Measurements from ENCODE around the gene SPATS2. TPM values are rescaled to one million over a fixed set of nuclear protein-coding genes. Genes with fewer than 3 reads are reported as not detected.
"Not testable (repeated sequence)": the region's sequence is repeated elsewhere in the genome, so short reads cannot be mapped to it uniquely, and the experiment has no call there.

Gene SPATS2
- polyA plus RNA-seq (2013, experiment 1 of 2; ENCODE audit: insufficient read length), result 51.1 TPM
- polyA plus RNA-seq (2013, experiment 2 of 2; ENCODE audit: insufficient read length), result 48.4 TPM

DNA sequence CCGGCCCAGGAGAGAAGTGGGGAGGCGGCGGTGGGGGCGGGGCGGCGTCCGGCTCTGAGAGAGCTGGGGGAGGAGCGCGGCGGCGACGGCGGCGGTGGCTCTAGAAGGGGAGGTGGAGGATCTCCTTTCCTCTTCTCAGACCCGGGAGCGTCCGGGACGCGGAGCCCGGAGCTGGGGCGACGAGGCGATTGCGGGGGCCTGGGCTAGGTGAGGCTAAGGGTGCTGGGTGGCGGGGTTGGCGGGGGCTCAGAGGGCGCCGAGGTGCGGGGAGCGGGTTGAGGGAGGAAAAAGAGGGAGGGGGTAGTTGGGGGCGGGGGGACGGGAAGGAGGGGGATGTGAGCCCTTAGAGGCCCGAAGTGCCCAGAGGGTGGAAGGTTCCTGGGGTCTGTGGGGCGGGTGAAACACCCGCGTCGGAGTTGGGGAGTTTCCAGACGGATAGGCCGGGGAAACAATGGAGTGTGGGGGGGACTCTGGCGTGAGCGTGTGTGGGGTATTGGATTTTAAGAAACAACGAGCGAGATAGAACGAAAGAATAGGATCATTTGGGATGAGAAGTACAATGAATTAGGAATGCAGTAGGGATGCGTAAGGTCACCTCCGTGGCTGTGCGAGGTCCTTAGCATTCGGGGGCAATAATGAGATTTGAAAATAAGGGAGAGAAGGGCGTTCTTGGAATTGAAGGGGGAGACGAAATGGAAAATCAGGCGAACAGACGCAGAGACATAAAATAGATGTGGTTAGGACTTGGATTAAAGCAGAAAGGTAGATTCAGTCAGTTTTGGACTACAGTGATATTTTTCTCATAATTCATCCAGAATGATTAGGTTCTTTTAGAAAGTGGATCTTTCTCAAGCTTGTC is at the start of gene SPATS2:
Gene SPATS2 (plus strand): TSS at position 82 of the 859 bp plus-strand sequence. CDS start 93,551 bp downstream, outside the sequence.
- peak; percentile 27 for DNase-seq

DNA sequence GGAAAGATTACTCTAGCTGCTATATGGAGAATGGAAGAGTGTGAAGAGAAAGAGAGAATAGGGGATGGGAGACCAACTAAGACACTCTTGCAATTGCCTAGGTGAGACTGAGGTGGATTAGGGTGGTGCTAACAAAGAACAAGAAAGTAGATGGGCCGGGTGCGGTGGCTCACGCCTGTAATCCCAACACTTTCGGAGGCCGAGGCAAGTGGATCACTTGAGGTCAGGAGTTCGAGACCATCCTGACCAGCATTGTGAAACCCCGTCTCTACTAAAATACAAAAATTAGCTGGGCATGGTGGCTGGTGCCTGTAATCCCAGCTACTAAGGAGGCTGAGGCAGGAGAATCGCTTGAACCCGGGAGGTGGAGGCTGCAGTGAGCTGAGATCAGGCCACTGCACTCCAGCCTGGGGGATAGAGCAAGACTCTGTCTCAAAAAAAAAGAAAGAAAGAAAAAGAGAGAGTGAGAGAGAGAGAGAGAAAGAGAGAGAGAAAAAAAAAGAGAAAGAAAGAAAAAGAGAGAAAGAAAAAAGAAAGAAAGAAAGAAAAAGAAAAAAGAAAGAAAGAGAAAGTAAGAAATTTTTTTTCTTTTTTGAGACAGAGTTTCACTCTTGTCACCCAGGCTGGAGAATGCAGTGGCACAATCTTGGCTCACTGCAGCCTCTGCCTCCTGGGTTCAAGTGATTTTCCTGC is 46.7 kb upstream of the SPATS2 start:
- DNase-seq, result not testable (repeated sequence)

DNA sequence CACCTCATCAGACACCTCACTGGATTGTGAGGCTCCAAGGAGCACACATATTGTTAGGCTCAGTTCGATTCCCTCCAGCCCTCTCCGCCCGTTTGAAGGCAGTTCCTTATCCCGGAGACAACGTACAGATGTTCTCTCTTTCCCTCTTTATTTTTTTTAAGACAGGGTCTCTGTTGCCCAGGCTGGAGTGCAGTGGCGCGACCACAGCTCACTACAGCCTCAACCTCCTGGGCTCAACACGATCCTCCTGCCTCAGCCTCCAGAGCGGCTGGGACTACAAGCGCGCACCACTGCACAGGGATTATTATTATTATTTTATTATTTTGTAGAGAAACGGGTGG is 44.9 kb upstream of the SPATS2 start:
- DNase-seq, result no peak

DNA sequence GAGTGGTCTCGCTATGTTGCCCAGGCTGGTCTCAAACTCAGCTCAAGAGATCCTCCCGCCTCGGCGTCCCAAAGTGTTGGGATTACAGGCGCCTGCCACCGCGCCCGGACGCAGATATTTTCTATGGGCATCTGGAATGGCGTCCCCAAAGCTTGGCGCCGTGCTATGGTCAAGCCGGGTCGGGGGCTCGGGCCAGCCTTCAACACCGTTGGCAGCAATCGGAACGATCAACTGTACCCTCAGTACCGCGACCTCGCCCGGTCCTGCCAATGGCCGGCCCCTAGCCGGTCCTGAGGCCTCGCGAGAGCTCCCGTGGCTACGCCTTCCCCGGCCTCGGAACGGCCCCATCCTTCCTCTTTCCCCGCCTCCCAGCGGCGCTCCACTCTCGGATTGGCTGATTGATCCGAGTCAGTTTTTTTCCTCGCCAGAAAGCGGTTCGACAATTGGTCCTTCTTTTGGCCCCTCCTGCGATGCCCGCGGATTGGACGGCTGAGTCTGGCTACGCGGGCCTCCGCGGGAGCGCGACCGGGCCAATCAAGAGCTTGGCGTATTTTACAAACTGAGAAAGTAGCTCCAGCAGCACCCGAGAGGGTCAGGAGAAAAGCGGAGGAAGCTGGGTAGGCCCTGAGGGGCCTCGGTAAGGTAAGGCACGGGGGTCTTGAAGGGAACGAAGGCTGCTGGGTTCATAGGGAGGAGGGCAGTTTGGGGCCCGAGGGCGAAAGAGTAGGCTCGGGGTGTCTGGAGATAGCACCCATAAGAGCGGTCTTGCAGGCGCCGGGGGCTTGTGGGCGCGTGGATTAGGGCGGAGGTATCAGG is 44.3 kb upstream of the SPATS2 start, which contains the start of gene TROAP:
Gene TROAP (plus strand): TSS at position 548 of the 816 bp plus-strand sequence. CDS start 354 bp downstream, outside the sequence.
- DNase-seq, result peak; percentile 98

DNA sequence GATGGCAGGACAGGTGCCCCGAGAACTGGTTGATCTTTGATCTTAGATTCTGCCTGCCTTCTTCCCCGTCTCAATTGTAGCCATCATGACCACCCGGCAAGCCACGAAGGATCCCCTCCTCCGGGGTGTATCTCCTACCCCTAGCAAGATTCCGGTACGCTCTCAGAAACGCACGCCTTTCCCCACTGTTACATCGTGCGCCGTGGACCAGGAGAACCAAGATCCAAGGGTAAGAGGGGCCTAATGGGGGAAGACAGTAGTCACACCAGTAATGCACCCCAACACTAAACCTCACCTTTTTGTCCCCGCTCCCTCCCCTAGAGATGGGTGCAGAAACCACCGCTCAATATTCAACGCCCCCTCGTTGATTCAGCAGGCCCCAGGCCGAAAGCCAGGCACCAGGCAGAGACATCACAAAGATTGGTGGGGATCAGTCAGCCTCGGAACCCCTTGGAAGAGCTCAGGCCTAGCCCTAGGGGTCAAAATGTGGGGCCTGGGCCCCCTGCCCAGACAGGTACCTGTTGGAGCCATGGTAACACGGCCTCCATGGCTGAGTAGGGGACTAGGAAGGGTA is 43.7 kb upstream of the SPATS2 start:
- no peak for DNase-seq

DNA sequence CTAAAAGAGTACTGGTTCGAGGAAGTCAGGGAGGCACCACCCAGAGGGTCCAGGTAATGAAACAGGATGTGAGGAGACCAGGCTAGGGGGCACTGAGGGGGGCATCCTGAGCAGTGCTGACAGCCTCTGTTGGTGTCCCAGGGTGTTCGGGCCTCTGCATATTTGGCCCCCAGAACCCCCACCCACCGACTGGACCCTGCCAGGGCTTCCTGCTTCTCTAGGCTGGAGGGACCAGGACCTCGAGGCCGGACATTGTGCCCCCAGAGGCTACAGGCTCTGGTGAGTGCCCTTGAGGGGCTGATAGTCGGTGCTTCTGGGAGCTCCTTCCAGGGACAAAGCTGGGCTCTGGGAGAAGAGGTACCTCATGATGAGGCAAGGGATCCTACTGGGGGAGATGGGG is 41.7 kb upstream of the SPATS2 start:
- DNase-seq, result no peak

DNA sequence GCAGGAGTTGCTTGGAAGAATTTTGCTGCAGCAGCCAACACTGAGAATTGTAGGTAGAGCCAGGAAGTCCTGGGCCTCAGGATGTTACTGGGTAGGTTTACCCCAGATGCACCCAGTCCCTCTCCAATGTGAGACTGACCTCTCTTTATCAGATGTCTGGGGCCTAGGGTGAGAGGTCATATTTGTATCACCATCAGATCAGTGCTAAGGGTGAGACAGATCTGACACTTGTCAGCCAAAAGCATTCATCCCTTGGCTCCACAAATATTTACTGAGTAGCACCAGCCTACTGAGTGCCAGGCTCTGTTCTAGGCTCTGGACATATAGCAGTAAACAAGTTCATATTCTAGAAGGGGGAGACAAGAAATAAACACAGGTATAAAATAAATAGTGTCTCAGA is 39.9 kb upstream of the SPATS2 start:
- DNase-seq, result no peak

DNA sequence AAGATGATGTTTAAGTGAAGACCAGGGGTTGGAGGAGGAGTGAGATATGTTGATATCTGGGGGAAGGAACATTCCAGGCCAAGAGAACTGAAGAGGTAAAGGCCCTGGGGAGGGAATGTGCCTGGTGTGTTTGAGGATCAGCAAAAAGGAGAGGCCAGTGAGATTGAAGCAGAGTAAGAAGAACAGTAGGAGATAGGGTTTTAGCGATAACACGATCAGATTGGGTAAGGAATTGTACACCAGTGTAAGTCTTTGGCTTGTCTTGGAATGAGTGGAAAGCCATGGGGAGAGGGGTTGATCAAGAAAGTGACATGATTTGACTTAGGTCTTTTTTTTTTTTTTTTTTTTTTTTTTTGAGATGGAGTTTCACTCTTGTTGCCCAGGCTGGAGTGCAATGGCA is 39.4 kb upstream of the SPATS2 start:
- DNase-seq, result no peak

DNA sequence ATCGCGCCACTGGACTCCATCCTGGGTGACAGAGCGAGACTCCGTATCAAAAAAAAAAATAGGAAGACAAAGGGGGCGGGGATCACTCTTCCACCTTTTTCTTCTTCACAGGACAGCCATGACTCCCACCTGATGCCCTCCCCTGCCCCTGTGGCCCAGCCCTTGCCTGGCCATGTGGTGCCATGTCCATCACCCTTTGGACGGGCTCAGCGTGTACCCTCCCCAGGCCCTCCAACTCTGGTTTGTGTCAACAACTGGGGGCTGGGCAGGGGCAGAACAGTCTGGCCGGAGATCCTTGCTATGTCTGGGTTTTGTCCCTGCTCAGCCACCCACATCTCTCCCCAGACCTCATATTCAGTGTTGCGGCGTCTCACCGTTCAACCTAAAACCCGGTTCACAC is 38.4 kb upstream of the SPATS2 start:
- DNase-seq, result no peak

DNA sequence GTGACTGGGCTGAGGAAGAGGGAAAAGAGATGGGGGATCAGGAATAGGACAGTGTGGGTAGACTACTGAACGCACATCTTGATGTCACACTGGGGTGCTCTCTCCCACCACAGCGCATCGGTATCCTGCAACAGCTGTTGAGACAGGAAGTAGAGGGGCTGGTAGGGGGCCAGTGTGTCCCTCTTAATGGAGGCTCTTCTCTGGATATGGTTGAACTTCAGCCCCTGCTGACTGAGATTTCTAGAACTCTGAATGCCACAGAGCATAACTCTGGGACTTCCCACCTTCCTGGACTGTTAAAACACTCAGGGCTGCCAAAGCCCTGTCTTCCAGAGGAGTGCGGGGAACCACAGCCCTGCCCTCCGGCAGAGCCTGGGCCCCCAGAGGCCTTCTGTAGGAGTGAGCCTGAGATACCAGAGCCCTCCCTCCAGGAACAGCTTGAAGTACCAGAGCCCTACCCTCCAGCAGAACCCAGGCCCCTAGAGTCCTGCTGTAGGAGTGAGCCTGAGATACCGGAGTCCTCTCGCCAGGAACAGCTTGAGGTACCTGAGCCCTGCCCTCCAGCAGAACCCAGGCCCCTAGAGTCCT is 37.1 kb upstream of the SPATS2 start:
- DNase-seq, result no peak

DNA sequence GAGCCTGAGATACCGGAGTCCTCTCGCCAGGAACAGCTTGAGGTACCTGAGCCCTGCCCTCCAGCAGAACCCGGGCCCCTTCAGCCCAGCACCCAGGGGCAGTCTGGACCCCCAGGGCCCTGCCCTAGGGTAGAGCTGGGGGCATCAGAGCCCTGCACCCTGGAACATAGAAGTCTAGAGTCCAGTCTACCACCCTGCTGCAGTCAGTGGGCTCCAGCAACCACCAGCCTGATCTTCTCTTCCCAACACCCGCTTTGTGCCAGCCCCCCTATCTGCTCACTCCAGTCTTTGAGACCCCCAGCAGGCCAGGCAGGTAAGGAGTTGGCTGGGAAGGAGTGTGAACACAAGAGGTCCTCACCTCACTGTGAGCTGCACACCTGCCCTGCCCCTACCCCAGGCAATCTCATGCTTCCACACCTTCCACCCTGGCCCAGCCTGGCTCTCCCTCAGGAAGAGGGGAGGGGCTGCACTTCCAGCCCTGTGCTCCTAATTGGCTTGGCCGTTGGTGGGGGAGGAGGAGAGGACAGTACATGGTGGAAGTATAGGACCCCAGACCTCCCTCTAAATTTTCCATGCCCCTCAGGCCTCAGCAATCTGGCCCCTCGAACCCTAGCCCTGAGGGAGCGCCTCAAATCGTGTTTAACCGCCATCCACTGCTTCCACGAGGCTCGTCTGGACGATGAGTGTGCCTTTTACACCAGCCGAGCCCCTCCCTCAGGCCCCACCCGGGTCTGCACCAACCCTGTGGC is 36.5 kb upstream of the SPATS2 start:
- DNase-seq, result no peak

DNA sequence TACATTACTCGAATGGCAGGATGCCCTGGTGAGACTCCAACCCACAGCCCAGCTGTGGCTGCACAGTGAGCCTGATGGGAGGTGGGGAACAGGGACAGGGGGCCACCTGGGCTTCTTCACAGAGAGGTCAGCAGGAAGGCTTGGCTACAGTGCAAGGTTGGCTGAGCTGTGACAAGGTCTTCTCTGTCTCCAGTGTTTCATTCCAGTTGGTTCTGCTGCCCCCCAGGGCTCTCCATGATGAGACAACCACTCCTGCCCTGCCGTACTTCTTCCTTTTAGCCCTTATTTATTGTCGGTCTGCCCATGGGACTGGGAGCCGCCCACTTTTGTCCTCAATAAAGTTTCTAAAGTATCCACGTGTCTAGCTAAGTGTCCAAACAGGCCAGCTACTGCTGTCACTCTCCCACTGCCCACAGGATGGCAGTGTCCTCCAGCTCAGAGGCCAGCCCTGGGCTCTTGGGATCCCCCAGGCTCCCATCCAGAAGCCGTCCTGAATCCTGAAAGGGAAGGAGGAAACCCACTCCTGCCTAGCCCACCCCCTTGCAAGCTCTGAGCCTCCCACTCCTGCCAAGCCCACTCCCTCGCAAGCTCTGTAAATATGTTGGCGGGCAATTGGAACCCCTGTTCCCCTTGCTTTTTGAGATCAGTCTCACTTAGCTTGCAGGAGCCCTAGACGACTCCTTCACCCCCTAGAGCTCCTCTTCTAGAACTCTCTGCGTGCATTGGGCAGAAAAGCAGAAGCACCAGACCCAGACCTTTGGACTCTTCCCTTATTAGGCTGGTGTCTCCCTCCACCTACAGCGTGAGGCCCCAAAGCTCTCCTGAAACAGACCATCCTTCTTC is 35.7 kb upstream of the SPATS2 start:
- peak; percentile 65 for DNase-seq

DNA sequence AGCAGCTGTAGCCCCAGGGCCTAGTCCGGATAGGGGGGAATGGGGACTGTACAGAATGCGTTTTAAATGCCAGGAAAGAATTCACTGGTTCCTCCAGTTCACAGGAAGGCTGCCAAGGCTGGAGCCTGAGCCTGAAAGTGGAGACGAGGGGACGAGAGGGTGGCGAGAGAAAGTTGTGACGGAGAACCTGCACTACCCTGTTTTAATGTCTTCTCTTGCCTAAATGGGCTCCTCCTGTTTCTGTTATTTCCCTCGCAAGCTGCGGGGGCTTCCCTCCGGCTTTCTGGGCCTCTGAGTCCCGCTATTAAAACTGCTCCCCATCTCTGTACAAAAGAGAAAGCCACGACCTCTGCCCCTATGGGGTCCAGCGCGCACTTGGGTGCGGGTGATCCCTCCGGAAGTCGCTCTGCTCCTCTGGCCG is 34.8 kb upstream of the SPATS2 start:
- no peak for DNase-seq

DNA sequence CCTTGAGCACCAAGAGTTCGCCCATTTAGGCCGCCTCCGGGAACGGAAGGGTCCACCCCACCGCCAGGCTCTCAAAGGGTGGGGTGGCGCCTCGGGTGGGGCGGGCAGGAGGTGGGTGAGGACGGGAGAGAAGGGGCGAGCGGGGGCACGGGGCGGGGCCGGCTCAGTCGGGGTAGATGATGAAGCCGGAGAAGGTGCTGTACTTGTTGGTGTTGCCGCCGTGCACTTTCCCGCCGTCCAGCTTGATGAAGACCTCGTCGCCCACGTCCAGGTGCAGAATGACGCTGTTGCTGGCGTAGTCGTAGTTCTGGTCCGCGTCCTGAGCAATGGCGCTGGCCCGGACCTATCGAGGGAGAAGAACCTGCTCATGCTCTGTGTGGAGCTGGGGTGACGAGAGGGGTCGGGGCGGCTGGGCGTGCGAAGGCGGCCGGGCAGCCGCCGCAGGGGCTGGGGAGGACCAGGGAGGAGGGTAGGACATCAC is 34.3 kb upstream of the SPATS2 start:
- DNase-seq, result no peak

DNA sequence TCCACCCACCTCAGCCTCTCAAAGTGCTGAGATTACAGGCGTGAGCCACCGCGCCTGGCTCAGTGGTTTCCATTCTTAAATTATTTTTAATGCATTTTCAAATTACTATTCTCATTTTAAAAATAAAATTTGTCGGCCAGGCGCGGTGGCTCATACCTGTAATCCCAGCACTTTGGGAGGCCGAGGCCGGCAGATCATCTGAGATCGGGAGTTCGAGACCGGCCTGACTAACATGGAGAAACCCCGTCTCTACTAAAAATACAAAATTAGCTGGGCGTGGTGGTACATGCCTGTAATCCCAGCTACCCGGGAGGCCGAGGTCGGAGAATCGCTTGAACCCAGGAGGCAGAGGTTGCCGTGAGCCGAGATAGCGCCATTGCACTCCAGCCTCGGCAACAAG is 33.5 kb upstream of the SPATS2 start:
- not testable (repeated sequence) for DNase-seq

DNA sequence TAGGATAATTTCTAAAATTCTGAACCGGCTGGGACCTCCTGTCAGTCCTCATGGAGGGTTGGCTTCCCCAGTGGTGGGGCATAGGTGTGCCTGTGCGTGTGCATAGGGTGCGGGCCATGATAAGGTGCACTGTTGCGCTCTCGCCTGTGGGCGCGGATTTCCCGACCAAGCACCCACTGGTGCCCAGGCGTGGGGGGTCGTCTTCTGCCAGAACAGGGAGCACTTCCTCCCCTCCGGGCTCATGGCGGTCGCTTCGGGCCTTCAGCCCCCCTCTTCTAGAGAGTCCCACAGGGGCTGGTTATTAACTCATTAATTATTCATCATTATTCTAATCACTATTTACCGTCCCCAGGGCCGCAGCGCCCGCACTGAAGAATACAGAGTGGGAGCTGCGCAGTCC is 33.0 kb upstream of the SPATS2 start:
- DNase-seq, result no peak

DNA sequence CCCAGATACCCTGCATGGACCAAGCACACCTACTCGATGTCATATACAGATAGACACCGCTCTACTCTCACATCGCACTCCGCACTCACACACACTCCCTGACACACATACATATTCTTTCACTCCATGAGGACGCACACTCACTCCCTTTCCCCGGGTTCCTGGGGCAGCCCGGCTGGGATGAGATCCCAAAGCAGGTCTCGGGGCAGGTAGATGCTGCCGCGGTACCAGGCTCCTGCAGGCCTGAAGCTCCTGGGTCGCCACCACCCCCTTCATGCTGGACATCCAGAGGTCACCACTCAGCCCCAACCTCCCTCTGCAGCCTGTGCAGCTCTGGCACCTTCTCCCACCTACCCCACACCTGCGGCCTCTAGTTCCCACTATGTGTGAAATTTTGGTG is 32.6 kb upstream of the SPATS2 start:
- no peak for DNase-seq

DNA sequence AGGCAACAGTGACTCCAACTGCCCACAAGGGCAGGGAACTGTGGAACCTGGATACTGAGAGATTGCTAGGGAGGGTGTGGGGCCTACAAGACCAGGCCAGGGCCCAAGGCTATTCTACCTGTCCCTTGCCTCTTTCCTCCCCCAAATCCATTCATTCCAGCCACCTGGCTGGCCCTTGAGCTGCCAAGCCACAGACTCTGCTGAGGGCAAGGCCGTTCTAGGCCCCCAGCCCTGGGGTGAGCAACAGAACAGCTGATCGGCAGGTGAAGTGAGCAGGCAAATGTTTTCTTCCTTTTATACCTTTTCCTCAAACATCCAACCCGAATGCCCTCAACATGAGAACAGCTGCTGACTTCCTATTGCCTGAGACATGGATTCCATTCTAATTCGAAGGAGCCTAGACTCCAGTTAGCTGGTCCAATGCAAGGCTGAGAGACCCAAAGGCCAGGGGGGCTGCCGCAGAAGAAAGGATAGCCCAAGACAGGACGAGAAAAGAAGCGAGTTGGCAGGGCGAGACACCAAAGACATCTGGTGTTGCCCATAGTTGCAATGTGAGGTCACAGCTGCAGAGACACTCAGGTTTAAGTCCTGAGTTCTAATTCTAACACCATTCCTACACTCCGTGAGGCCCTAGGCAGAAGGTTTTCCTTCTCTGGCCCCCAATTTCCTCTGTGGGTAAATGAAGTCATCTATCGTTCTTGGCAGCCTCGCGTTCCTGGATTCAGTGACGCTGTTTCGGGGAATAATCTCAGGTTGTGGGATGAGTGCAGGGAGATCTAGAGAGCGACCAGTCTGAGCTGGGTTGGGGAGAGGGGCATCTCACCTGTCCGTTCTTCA is 31.9 kb upstream of the SPATS2 start:
- no peak for DNase-seq

DNA sequence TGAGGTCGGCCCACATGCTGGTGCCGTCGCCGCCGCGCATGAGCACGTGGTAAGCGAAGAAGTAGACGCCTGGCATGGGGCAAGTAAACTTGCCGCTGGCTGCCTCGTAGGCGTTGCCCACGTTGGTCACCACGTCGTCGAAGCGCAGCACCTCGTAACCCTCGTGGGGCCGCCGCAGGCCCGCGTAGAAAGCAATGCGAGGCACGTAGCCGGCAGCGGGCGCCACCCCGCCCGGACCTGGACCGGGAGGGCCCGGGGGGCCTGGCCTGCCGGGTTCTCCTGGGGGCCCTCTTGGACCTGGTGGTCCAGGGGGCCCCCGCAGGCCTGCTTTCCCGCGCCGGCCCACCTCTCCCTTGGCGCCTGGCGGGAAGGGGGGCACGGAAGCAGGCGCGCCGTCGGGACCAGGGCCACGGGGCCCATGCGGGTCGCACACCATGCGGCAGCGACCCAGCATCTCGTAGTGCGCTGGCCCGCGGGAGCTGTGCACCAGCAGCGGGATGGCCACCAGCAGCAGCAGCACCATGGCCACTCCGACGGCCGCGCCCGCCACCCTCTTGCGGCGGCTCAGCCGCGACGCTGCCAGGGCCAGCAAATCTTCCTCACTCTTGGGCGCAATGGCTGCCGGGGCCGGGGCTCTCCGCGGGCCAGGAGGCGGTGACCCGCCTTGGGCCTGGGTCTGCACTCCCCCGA is 31.2 kb upstream of the SPATS2 start:
- DNase-seq, result no peak
